Amygdala (tissue), 56 donors: ENCODE measurements around the gene NSD1.
"Not testable (repeated sequence)": the region's sequence is repeated elsewhere in the genome, so short reads cannot be mapped to it uniquely, and the experiment has no call there.

Experiments
- DNase-seq, 56 donors: peaks; one replicate each; lab custom pipeline; 2025; lab: John Stamatoyannopoulos, UW

NSD1 gene

GRCh38 chr5:177336603-177337494, 203.3 kb downstream of the NSD1 start:
- DNase-seq, result no peak

GRCh38 chr5:177338251-177339106, 204.9 kb downstream of the NSD1 start:
- DNase-seq, result no peak

- no peak for DNase-seq
Measured at GRCh38 chr5:177339107-177339638, 205.6 kb downstream of the NSD1 start.

- not testable (repeated sequence) for DNase-seq
Measured at GRCh38 chr5:177343000-177343399, 209.4 kb downstream of the NSD1 start.

GRCh38 chr5:177343777-177344176, 210.2 kb downstream of the NSD1 start:
- no peak for DNase-seq

GRCh38 chr5:177344891-177345290, 211.3 kb downstream of the NSD1 start:
- no peak for DNase-seq

- DNase-seq, result no peak
Measured at GRCh38 chr5:177346820-177347219, 213.2 kb downstream of the NSD1 start.

GRCh38 chr5:177347699-177348098, 214.1 kb downstream of the NSD1 start:
- DNase-seq, result no peak

GRCh38 chr5:177349362-177349647, 215.7 kb downstream of the NSD1 start:
- no peak for DNase-seq

GRCh38 chr5:177349762-177350161, 216.2 kb downstream of the NSD1 start:
- DNase-seq, result no peak
